ENCODE measurements around the gene SLC35F5. TPM values are rescaled to one million over a fixed set of nuclear protein-coding genes. Genes with fewer than 3 reads are reported as not detected.

The SLC35F5 gene
- total RNA-seq, 1 donor from 2014 or later: 57.5 TPM

DNA sequence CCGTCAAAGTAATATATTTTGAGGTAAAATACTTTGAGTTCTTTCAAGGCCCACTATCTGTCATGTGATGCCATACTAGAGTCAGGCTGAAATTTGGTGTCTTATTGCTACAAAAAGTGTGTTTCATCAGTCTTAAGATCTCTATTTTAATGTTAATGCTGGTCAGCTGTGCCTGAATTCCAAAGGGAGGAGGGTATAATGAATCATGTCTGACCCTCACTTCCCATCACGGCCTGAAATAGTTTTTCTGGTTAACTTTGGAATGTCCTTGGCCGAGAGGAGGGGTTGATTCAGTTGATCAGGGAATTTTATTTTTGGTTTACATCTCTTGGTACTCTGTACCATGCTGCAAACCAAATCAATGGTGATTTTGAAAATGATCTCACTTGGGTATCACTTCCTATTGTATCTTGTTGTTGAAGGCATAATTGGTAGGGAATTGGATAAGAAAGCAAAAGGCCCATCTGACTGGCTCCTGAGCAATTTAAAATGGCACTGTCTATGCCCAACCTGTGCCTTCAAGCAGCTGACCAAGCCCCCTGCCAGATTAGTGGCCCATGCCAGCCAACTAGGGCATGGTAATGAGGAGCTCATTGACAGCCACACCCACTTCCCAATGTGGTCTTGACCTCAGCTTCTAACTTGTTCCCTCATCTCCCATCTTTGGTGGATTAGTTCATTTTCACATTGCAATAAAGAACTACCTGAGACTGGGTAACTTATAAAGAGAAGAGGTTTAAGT, 6.1 kb upstream of the SLC35F5 start:
- Mint-ChIP-seq H3K9me3 (peaks cover 7% of the 10 kb centered on the region), H3K27me3 (ENCODE audit: low read depth) (no peaks in the 10 kb centered on the region), H3K4me3 (no peak overlapping the region), H3K36me3 (no peaks in the 10 kb centered on the region), H3K4me1 (peaks cover 1% of the 10 kb centered on the region), H3K27ac (no peak overlapping the region)
- TF ChIP-seq CTCF (IDR thresholded peaks at IDR 0.05; ENCODE audit: unreplicated experiment): no peak
- DNase-seq (ENCODE audit: low spot score in 2 of 2, unreplicated experiment in 2 of 2): no peak

DNA sequence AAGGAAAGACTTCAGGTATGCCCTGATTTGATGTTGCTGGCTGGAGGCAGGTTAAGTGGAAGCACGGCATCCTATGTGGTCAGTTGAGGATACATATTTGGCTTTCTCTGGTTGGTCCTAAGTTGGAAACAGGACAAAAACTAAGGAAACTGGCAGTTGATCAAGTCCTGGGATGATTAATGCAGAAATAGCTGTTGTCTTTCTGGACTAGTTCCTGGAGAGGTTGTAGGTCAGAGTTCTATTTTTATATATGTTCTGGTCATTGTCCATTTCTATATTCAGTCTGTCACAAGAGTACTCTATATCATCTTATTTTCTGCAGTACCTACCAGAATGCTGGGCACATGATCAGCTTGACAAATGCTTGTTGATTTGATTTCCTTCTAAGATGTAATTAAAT, 4.0 kb upstream of the SLC35F5 start:
- no peak for DNase-seq (ENCODE audit: low spot score in 2 of 2, unreplicated experiment in 2 of 2)
- Mint-ChIP-seq H3K27me3 (ENCODE audit: low read depth) (no peaks in the 10 kb centered on the region), H3K27ac (no peak overlapping the region), H3K4me1 (peaks cover 9% of the 10 kb centered on the region), H3K36me3 (no peaks in the 10 kb centered on the region), H3K4me3 (no peak overlapping the region), H3K9me3 (peaks cover 5% of the 10 kb centered on the region)
- TF ChIP-seq CTCF (IDR thresholded peaks at IDR 0.05; ENCODE audit: unreplicated experiment): no peak

DNA sequence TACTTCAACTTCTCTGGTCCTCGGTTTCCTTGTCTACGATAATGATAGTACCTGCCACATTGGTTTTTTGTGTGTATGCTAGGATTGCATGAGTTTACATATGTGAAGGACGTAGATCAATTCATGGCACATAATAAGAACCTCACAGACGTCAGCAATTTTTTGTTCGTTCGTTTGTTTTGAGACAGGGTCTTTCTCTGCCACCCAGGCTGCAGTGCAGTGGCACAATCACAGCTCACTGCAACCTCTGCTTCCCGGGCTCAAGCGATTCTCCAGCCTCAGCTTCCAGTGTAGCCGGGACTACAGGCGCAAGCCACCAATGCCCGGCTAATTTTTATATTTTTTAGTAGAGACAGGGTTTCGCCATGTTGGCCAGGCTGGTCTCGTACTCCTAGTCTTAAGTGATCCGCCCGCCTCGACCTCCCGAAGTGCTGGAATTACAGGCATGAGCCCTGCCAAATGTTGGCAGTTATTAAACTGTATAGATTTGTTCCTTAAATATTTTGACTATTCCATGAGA, 756 bp upstream of the SLC35F5 start:
- Mint-ChIP-seq H3K27me3 (ENCODE audit: low read depth) (no peaks in the 10 kb centered on the region), H3K9me3 (no peaks in the 10 kb centered on the region), H3K4me3 (peak overlapping the region; percentile 94), H3K4me1 (peaks cover 21% of the 10 kb centered on the region), H3K36me3 (peaks cover 6% of the 10 kb centered on the region), H3K27ac (peak overlapping the region; percentile 100)
- no peak for TF ChIP-seq CTCF (IDR thresholded peaks at IDR 0.05; ENCODE audit: unreplicated experiment)
- DNase-seq (ENCODE audit: low spot score in 2 of 2, unreplicated experiment in 2 of 2): no peak

GRCh38 chr2:113755835-113756354, 547 bp downstream of the SLC35F5 start:
- Mint-ChIP-seq H3K27ac (peak overlapping the region; percentile 96), H3K4me3 (peak overlapping the region; percentile 94), H3K27me3 (ENCODE audit: low read depth) (no peaks in the 10 kb centered on the region), H3K4me1 (peaks cover 21% of the 10 kb centered on the region), H3K36me3 (peaks cover 9% of the 10 kb centered on the region), H3K9me3 (no peaks in the 10 kb centered on the region)
- no peak for DNase-seq (ENCODE audit: low spot score in 2 of 2, unreplicated experiment in 2 of 2)
- no peak for TF ChIP-seq CTCF (IDR thresholded peaks at IDR 0.05; ENCODE audit: unreplicated experiment)

- no peaks in the 10 kb centered on the region for H3K9me3 Mint-ChIP-seq
- H3K4me3 Mint-ChIP-seq: peak overlapping the region; percentile 94
- DNase-seq (ENCODE audit: low spot score in 2 of 2, unreplicated experiment in 2 of 2): no peak
- no peak for TF ChIP-seq CTCF (IDR thresholded peaks at IDR 0.05; ENCODE audit: unreplicated experiment)
- peaks cover 16% of the 10 kb centered on the region for H3K36me3 Mint-ChIP-seq
- no peaks in the 10 kb centered on the region for H3K27me3 Mint-ChIP-seq (ENCODE audit: low read depth)
- peak overlapping the region; percentile 96 for H3K27ac Mint-ChIP-seq
- peaks cover 21% of the 10 kb centered on the region for H3K4me1 Mint-ChIP-seq
Measured at GRCh38 chr2:113755035-113755834, 1.2 kb downstream of the SLC35F5 start.
